NCI-H748 treated with DMSO at 0.1 percent for 48 hours (cell line): ENCODE results near the gene AEBP1.

Source experiments
- DNase-seq: peaks from one replicate; lab custom pipeline; 2025; lab: John Stamatoyannopoulos, UW

Gene AEBP1

GRCh38 chr7:44104860-44105771, 971 bp downstream of the AEBP1 start:
- no peak for DNase-seq

DNA sequence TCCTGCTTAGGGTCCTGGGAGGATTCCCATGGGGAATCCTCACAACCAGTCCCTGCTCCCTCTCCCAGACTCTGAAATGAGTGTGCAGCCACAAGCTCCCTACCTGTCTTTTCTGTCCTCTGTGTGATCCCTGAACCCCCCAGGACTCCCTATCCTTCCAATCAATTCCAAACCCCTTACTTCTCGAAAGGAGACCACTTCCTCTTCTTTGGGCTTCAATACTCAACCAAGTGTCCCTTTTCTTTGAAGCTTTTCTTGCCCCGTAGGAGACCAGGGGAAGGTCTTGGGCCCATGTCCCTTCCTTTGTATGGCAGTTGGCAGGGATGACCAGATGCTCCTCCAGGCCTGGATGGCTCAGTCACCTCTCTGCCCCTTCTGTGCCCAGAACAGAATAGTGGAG, 1.7 kb downstream of the AEBP1 start:
- DNase-seq: no peak

DNA sequence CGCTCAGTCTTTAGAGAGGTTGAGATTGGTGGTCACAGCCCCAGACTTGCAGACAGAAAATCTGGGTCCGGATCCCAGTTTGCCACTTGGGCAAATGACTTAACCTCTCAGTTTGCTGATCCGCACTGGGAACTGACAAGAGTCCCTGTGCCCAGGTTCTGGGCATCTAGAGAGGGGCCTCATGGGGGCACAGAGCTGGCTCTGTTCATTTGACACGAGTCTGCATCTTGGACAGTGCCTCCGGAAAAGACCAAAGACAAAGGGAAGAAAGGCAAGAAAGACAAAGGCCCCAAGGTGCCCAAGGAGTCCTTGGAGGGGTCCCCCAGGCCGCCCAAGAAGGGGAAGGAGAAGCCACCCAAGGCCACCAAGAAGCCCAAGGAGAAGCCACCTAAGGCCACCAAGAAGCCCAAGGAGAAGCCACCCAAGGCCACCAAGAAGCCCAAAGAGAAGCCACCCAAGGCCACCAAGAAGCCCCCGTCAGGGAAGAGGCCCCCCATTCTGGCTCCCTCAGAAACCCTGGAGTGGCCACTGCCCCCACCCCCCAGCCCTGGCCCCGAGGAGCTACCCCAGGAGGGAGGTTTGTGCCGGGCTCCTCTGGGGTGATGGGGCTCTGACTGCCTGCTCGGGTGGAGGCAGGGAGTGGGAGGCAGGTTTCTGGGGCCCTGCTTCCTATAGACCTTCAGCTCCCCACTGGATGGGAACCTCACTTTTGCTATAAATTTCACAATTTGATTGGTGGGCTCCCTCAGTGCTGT, 2.3 kb downstream of the AEBP1 start:
- no peak for DNase-seq

DNA sequence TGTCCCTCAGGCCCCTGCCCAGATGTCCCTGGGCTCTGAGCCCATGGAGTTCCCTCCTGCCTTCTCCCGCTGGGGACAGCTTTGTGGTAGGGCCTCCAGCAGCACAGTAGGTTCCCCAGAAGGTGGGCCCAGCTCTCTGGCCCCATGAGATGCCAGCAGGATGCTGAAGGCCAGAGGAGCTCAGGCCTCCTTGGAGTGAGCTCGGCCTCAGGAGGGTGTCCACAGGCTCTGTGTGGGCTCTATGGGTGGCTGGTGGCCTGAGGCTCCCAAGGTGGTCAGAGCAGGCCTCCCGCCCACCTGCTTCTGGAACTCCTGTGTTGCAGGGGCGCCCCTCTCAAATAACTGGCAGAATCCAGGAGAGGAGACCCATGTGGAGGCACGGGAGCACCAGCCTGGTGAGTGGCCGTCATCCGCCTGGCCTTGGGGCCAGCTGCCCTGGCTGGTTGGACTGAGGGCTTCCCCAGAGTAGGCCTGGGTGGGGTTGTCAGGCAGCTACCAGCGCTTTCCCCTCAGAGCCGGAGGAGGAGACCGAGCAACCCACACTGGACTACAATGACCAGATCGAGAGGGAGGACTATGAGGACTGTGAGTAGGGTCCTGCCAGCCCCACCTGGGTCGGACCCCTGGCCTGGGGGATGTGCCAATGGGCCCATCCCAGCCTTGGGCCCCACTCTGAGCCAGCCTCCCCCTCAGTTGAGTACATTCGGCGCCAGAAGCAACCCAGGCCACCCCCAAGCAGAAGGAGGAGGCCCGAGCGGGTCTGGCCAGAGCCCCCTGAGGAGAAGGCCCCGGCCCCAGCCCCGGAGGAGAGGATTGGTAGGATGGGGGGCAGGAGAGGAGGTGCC, 3.2 kb downstream of the AEBP1 start:
- no peak for DNase-seq

DNA sequence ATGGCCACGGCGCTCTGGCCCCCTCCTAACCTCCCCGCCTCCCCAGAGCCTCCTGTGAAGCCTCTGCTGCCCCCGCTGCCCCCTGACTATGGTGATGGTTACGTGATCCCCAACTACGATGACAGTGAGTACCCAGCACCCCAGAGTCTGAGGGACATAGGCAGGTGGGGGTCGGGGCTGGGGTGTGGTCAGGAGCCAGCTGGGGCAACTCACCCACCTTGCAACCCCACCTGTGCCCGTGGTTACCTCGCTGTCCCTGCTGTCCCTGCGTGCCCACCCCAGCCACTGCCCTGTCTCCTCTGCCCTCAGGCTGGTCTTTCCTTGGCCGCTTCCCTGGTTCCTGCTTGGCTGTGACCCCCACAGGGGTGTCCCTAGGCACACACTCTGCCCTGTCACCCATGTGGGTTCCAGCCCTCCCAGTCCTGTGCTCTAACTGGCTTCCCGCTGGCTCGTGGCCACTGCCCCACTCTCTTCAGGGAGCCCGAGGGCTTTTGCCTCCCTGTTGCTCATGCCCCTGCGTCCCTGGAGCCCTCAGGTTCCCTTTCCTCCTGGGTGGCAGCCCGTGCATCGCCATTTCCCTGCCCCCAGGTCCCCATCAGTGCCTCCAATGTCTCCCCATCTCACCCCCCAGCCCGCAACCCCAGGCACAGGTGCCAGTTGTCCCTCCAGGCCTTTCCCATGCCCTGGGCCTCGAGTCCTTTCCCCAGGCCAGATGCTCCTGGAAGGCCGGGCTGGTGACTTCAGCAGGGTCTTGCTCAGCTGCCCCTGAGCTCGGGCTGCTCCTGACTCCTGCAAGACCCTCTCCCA, 4.0 kb downstream of the AEBP1 start:
- no peak for DNase-seq

DNA sequence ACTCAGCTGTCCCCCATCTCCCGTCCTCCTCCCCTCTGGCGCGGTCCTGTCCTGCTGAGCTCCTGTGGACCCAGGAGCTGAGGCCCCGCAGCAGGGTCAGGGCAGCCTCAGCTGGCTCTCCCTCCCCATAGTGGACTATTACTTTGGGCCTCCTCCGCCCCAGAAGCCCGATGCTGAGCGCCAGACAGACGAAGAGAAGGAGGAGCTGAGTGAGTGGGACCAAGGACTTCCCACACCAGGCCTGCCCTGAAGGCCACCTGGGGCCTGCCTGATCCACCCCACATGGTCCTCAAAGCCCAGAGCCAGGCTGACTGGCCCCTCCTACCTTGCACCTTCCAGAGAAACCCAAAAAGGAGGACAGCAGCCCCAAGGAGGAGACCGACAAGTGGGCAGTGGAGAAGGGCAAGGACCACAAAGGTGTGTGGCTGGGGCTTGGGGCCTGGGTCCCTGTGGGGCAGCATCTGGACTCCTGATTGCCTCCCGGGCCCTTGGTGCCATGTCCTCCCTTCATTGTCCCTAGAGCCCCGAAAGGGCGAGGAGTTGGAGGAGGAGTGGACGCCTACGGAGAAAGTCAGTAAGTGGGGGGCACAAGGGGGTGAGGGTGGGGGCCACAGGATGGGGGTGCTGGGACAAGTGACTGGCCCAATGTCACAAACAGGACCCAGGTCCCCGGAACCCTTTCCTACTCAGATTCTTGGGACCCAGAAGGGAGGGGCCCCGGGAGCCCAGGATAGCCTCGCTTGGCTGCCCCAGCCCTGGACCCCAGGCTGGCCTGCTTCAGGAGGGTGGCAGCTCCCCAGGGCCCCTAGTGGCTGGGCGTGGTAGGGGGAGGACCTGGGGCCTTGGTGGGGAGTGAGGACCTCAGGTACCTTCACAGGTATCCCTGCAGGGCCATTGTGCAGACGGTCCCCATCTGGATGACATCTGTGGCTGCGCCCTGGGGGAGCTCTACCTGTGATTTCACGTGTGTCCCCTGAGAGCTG, 4.9 kb downstream of the AEBP1 start:
- DNase-seq: no peak

- no peak for DNase-seq
Measured at GRCh38 chr7:44109991-44110390, 5.8 kb downstream of the AEBP1 start.

GRCh38 chr7:44110719-44111635, 6.8 kb downstream of the AEBP1 start:
- DNase-seq: no peak

DNA sequence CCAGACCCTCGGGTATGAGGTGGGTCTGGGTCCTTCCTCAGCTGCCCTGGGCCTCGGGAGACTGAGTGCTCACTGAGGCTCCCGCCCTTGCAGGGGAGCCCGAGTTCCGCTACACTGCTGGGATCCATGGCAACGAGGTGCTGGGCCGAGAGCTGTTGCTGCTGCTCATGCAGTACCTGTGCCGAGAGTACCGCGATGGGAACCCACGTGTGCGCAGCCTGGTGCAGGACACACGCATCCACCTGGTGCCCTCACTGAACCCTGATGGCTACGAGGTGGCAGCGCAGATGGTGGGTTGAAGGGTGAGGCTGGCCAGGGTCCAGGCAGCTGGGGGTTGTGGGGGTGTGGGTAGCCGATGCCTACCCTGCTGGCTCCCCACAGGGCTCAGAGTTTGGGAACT, 7.6 kb downstream of the AEBP1 start:
- no peak for DNase-seq

GRCh38 chr7:44112231-44112996, 8.3 kb downstream of the AEBP1 start:
- DNase-seq: no peak

DNA sequence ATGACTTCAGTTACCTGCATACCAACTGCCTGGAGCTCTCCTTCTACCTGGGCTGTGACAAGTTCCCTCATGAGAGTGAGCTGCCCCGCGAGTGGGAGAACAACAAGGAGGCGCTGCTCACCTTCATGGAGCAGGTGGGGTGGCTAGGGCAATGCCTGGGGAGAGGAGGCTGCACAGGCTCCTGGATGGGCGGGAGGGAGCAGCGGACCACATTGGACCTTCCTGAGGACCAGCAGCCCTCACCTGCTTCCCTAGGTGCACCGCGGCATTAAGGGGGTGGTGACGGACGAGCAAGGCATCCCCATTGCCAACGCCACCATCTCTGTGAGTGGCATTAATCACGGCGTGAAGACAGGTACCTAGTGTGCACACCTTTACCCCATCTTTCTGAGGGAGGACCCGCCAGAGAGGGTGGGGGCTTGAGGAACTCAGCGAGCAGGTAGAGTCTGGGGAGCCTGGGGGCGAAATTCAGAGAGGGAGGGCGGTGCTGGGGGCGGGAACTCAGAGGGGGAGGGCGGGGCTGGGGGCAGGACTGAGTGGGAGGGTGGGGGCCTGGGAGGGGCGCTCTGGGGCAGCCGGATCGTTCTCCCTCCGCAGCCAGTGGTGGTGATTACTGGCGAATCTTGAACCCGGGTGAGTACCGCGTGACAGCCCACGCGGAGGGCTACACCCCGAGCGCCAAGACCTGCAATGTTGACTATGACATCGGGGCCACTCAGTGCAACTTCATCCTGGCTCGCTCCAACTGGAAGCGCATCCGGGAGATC, 9.0 kb downstream of the AEBP1 start:
- no peak for DNase-seq

- DNase-seq: no peak
Measured at GRCh38 chr7:44113764-44114354, 9.7 kb downstream of the AEBP1 start.

DNA sequence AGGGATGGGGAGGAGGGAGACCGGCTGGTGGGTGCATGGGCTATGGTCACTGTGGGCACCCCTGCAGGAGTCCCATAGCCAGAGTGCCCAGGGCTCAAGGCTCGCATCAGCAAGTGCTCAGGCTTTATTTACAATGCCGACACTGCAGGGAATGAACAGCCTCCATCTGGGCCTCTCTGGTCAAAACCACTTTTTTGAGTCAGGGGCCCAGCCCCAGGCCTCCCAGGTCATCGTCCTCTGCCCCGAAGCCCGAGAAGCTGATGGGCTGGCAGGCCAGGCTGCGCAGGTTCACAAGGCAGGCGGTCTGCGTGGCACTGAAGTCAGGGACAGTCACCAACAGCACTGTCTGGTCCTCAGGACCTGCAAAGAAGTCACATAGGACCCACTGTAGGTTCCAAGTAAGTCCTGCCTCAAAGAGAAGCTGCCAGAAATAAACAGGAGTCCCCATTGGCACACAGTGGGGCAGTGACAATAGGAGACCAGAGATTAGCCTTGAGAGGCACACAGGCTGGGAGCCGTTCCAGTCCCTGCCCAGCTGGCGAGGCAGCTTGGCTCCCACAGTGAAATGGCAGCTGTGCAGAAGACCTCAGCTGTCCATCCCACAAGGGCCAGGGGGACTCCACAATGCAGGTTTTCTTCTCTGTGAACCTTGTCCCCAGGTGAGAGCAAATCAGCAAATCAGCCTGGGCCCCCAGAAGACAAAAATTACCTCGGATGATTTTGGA, 10.6 kb downstream of the AEBP1 start:
- no peak for DNase-seq

GRCh38 chr7:44116087-44116788, 12.1 kb downstream of the AEBP1 start:
- no peak for DNase-seq

- no peak for DNase-seq
Measured at GRCh38 chr7:44116789-44117666, 12.9 kb downstream of the AEBP1 start.
